ENCODE results near the gene PNPLA5. TPM values are rescaled to one million over a fixed set of nuclear protein-coding genes. Genes with fewer than 3 reads are reported as not detected.

The PNPLA5 gene
- total and polyA plus RNA-seq, 9 of the 15 experiments (the other 6 are each of a cell fraction or from before 2014, with no cell fraction given): not detected

- peak; percentile 30; the same call in 1 of the 2 replicates for TF ChIP-seq MYC (IDR thresholded peaks at IDR 0.05; ENCODE audit: low read depth, low read length)
- no peak for TF ChIP-seq MYC (CRISPR knock-in tag; IDR thresholded peaks at IDR 0.05; ENCODE audit: borderline replicate concordance, low read depth)
- TF ChIP-seq IRF2 (CRISPR knock-in tag; IDR thresholded peaks at IDR 0.05): no peak
- no peak for TF ChIP-seq CBFA2T3 (IDR thresholded peaks at IDR 0.05)
- peak; percentile 93 for TF ChIP-seq NCOA6 (IDR thresholded peaks at IDR 0.05)
- TF ChIP-seq GTF2E2 (tag; IDR thresholded peaks at IDR 0.05): no peak
- no peak for TF ChIP-seq NFYB (IDR thresholded peaks at IDR 0.05; ENCODE audit: extremely low read depth, insufficient read length)
- no peak for TF ChIP-seq BMI1 (IDR thresholded peaks at IDR 0.05; ENCODE audit: low read length)
- TF ChIP-seq PREB (CRISPR knock-in tag; IDR thresholded peaks at IDR 0.05): no peak
- TF ChIP-seq ESRRB (CRISPR knock-in tag; IDR thresholded peaks at IDR 0.05; ENCODE audit: borderline replicate concordance): no peak
- TF ChIP-seq HES1 (IDR thresholded peaks at IDR 0.05; ENCODE audit: low read depth): no peak
- TF ChIP-seq ZNF174 (CRISPR knock-in tag; IDR thresholded peaks at IDR 0.05): no peak
- TF ChIP-seq RFX7 (CRISPR knock-in tag; IDR thresholded peaks at IDR 0.05): no peak
- no peak for TF ChIP-seq ZBTB26 (CRISPR knock-in tag; IDR thresholded peaks at IDR 0.05)
- TF ChIP-seq ZKSCAN3 (CRISPR knock-in tag; IDR thresholded peaks at IDR 0.05): no peak
- no peak for TF ChIP-seq MEF2A (IDR thresholded peaks at IDR 0.05; ENCODE audit: control insufficient read depth, low read depth, low read length)
- TF ChIP-seq PHTF2 (CRISPR knock-in tag; IDR thresholded peaks at IDR 0.05): no peak
- TF ChIP-seq EGR1 (conservative IDR thresholded peaks at IDR 0.05): peak; percentile 29; the same call in 1 of the 2 replicates
- TF ChIP-seq, protein P1, sequence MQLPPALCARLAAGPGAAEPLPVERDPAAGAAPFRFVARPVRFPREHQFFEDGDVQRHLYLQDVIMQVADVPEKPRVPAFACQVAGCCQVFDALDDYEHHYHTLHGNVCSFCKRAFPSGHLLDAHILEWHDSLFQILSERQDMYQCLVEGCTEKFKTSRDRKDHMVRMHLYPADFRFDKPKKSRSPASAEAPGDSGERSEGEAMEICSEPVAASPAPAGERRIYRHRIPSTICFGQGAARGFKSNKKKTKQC (CRISPR knock-in tag; IDR thresholded peaks at IDR 0.05): peak; percentile 48; the same call in 1 of the 2 replicates
- no peak for TF ChIP-seq SIN3B (IDR thresholded peaks at IDR 0.05; ENCODE audit: low read depth)
- 0 out of 2 replicates have a peak, but pooled peaks have one; percentile 24 for TF ChIP-seq ZBTB1 (CRISPR knock-in tag; IDR thresholded peaks at IDR 0.05; ENCODE audit: borderline replicate concordance, low read depth)
- TF ChIP-seq NR2F6 (CRISPR knock-in tag; IDR thresholded peaks at IDR 0.05): no peak
- no peak for TF ChIP-seq POLR3G (IDR thresholded peaks at IDR 0.05; ENCODE audit: extremely low read depth, insufficient read length, insufficient replicate concordance)
- TF ChIP-seq MTA3 (IDR thresholded peaks at IDR 0.05; ENCODE audit: borderline replicate concordance): peak; percentile 34; the same call in 1 of the 2 replicates
- TF ChIP-seq POLR2G (IDR thresholded peaks at IDR 0.05; ENCODE audit: low read depth, low read length): peak; percentile 65
- no peak for TF ChIP-seq CREB5 (CRISPR knock-in tag; IDR thresholded peaks at IDR 0.05)
These were observed 32.0 kb upstream of the PNPLA5 start, which contains the start of gene PNPLA3 (continued) for GRCh38 chr22:43923631-43924464.
